Endometrium (tissue), 2 donors: ENCODE data around the gene KIAA1671.

Source experiments
- FAIRE-seq: peaks from 2 replicates; lab custom pipeline; 2012; peaks lifted over from hg19 to GRCh38; lab: Jason Lieb, UNC
- donor health status: control.
- donor health status: control.

KIAA1671 gene

DNA sequence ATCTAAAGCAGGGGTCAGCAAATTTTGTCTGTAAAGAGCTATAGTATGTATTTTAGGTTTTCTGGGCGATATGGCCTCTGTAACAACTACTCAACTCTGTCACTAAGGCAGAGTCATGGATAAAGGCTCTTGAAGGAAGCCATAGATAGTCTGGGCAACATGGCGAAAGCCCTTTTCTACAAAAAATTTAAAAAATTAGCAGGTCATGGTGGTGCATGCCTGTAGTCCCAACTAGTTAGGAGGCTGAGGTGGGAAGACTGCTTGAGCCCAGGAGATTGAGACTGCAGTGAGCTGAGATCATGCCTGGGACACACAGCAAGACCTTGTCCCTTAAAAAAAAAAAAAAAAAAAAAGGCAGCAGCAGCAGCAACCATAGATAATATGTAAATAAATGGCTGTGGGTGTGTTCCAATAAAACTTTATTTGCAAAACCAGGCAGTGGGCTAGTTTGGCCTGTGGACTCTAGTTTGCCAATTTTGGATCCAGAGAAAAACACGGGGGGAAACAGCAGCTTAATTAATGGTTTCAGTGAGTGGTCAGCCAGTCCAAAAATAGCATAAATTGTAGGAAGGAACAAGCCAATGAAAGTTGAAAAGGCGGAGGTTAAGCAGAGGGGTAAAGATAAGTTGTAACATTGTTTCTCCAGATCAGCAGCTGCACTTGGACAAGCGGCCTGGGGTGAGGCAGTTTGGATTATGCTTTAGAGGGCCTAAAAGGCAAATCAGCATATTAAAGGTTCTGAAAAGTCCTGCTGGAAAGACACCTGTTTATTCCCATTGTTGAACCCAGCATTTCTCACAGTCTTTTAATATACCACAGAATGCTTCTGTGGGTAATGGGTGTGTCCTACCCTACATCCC lies 62.6 kb downstream of the KIAA1671 start:
- FAIRE-seq: no peak

DNA sequence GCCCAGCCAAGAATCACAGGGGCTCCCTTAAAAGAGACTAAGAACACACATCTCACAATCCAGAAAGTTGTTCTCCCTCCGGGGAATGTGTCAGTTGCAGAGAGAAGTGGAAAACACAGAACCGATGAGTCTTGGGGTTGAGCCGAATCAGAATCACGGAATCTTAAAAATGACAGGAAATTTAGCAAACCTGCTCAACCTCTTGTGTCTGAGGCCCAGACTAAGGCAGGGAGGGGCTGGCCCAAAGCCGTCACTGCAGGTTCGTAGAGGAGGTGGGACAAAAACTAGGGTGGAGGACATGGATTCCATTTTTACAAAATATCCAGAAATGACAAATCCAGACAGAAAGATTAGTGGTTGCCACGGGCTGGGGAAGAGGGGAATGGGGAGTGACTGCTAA lies 63.8 kb downstream of the KIAA1671 start:
- no peak for FAIRE-seq

DNA sequence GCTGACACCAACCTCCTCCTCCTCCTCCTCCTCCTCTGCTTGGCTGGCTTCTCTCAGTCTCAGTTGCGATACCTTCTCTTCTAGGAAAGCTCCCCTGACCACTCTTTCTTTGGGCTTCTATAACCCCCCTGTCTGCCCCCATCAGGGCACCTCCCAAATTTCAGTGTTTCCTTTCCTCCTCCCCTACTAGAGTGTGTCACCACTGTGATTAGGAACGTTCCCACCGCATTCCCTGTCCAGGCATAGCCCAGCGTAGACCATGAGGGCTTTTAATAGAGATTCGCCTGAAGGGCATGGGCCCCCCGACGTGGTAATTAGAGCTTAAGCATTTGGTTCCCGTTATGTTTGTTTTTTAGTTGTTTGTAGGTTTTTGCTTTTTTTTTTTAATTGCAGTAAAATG lies 65.5 kb downstream of the KIAA1671 start:
- FAIRE-seq: no peak

DNA sequence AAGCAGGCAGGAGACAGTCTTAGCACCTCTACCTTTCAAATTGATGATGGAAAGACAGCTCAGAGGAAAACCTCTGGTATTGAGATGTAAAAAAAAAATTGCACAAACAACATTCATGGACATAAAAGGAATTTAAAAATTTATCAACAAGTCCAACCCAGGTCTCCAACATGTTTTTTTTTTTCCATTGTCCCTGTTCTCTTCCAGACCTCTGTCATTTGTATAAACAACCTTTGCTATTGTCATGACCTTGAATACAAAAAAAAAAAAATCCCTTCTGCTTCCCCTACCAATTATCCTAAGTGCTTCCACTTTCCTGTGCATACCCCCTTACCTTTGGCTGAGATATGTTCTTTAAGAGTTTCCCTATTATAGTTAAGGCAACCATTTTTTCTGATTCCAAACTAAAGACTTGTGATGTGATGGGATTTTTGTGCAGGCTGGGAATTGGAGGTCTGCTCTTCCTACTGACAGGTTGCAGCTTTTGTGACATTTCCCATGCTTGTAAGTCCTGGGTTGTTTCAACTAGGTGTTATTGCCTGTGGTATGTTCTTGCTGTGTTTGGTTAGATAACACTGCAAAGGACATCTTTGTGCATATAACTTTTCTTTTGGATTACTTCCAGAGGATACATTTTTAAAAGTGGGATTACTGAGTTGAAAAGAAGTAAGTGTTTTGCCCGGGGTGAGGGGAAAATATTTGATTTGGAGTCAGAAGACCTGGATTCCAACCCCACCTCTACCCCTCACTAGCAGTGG lies 67.1 kb downstream of the KIAA1671 start:
- no peak for FAIRE-seq

GRCh38 chr22:25021409-25021808 lies 68.9 kb downstream of the KIAA1671 start:
- FAIRE-seq: no peak

DNA sequence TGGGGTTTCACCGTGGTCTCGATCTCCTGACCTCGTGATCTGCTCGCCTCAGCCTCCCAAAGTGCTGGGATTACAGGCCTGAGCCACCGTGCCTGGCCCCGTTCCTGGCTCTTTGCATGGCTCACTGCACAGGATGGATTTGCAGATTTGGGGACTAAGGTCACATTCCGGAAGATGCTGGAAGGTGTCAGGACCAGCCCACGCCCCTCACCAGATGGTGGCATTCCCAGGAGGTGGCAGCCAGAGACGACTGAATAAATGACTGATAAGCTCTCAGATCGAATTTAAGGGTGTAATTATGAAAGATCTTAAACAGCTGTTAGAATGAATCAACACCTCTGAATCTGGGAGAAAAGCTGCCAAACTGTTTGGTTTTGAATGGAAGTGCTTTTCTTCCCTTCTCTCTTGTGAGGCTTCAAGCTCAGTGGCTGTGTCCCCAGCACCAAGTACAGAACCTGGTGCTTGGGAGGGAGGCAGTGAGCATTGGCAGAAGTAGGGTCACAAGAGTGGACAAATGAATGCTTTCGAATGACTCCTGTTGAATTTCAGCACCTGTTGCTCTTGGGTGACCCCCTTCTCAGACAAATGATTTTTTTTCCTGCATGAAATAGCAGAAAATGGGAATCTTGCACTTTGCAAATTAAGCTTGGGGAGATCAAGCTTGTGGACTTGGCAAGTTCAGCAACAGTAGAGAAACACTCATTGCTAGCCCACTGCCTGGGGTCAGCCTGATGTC lies 69.6 kb downstream of the KIAA1671 start:
- FAIRE-seq: no peak

- FAIRE-seq: no peak
Observed at GRCh38 chr22:25023879-25024278, 71.4 kb downstream of the KIAA1671 start.

DNA sequence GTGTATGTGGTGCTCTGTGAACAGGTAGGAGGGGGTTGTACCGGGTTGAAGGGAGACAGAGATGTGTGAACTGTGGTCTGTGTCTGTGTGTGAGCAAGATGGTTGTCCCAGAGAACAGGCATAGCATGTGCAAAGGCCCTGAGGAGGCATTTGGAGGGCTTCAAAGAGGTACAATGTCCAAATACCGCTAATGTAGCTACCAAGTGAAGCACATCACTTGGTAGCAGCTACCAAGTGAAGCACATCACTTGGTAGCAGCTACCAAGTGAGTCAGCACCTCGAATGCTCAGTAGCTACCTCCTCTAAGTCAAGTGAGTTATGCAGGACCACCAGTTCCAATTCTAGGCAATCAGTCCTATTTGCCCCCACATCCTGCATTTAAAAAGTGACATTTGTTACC lies 72.4 kb downstream of the KIAA1671 start:
- no peak for FAIRE-seq

DNA sequence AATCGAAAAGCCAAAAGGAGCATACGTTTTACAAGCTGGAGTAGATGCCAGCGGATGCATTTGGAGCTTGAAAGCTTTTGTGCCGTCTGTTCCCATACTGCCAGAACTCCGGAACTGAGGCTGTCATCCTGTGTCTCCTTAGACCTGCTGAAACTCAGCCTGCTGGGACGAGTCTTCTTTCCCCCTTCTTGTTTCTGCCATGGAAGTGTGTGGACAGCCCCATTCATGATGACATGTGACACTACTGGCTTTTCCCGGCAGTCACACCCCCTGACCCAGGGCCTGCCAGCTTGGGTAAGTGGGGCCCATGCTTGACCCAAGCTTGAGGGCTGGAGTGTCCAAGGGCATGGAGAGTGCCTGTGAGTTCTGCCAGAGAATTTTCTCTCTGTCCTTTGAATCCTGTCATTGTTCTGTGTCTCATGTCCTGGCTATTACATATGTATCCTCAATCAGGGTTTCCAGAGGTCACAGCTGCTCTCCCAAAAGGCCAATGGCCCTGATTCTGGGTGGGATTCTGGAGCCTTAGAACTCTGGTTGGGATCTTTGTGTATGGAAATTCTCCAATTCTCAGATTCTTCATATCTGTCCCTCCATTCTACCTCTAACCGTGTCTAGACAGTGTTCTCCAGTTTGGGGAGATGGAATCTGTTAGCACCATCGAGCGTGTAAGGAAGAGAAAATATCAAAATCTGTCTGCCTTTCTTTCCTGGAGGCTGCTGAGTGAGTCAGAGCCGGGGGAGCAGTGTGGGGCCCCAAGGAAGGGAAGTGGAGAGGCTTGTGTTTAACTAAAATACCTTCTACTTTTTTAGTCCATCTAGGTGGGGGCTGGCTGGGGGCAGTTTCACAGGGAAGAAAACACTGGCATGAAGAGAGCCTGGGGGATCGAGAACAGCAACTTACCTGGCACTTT lies 73.2 kb downstream of the KIAA1671 start:
- no peak for FAIRE-seq

DNA sequence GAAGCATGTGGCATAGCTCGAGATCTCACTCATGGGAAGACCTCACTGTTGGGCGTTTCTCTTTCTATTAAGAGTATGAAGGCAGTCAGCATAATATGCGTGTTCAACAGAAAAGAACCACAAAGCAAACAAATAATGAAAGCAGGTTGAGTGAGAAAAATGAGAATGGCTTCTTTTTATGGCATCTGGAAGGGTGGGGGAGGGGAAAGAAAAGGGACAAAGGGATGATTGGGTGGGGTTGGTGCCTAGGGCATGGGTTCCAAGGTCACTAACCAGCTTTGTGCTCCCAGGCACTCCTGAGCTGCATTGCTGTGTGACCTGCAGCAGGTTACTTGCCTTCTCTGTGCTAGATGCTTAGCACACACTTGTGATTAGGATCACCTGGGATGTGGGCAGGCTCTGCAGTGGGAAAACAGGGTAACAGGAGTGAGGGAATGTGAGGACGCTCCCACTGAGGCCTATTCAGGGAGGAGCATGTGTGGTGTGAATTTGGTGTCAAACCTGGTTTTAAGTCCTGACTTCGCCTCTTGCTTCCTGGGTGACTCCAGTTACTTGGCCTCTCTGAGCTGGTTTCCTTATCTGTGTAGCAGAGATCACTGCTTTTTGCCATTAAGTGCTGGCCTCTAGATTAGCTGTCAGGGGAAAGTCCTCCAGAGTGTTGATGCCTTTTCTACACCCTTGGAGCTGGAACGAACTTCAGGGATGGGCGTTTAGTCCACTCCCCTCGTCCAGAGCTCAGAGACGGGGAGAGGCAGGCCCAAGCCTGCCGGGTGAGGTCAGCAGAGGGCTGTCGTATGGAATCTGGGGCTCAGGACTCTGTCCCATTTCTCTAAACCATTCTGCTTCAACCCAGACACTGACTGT lies 74.8 kb downstream of the KIAA1671 start:
- FAIRE-seq: no peak

DNA sequence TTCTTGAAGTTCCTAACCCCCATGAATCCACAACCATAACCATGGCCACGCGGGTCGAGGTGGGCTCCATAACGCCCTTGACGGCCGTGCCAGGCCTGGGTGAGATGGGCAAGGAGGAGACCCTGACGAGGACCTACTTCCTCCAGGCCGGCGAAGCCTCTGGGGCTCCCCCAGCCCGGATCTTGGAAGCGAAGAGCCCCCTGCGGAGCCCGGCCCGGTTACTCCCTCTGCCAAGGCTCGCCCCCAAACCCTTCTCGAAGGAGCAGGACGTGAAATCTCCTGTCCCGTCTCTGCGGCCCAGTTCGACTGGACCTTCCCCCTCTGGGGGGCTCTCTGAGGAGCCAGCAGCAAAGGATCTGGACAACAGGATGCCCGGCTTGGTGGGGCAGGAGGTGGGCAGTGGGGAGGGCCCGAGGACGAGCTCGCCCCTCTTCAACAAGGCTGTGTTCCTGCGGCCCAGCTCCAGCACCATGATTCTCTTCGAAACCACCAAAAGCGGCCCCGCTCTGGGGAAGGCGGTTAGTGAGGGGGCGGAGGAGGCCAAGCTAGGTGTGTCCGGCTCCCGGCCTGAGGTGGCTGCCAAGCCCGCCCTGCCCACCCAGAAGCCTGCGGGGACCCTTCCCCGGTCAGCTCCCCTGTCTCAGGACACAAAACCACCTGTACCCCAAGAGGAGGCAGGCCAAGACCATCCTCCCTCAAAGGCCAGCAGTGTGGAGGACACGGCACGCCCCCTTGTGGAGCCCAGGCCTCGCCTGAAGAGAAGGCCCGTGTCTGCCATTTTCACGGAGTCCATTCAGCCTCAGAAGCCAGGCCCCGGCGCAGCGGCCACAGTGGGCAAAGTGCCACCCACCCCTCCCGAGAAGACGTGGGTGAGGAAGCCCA lies 75.7 kb downstream of the KIAA1671 start:
- no peak for FAIRE-seq

GRCh38 chr22:25028841-25029141 lies 76.3 kb downstream of the KIAA1671 start:
- no peak for FAIRE-seq

- FAIRE-seq: no peak
Observed at GRCh38 chr22:25029181-25029580, 76.7 kb downstream of the KIAA1671 start.

DNA sequence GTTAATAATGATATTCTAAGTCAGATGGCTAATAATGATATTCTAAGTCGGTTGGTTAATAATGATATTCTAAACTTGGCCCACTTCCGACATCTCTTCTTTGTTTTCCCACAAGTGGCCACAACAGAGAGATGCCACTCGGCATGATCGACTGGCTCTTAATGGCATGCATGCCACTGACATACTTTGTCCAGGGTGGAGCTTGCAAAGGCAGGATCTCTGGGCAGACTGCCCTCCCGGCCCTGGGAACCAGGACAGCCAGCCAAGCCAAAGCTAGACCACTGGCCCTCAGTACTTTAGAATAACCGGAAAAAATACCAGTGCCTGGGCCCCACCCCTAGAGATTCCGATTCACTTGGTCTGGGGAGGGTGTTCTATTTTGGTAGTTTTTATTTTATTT lies 78.1 kb downstream of the KIAA1671 start:
- no peak for FAIRE-seq

GRCh38 chr22:25032066-25032465 lies 79.5 kb downstream of the KIAA1671 start:
- no peak for FAIRE-seq

DNA sequence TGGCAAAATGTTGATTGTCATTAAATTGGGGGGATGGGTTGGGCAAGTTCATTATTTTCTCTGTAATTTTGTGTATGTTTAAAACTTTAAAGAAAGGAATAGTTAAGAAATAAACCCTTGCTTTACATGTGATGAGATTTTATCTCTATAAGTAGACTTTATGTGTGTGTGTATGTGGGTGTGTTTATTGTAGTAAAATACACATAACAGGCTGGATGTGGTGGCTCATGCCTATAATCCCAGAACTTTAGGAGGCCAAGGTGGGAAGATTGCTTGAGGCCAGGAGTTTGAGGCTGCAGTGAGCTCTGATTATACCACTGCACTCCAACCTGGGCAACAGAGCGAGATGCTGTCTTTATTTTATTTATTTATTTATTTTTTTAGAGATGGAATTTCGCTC lies 83.2 kb downstream of the KIAA1671 start:
- no peak for FAIRE-seq

- no peak for FAIRE-seq
Observed at GRCh38 chr22:25038239-25038638, 85.7 kb downstream of the KIAA1671 start.

GRCh38 chr22:25038771-25039170 lies 86.3 kb downstream of the KIAA1671 start:
- FAIRE-seq: no peak

DNA sequence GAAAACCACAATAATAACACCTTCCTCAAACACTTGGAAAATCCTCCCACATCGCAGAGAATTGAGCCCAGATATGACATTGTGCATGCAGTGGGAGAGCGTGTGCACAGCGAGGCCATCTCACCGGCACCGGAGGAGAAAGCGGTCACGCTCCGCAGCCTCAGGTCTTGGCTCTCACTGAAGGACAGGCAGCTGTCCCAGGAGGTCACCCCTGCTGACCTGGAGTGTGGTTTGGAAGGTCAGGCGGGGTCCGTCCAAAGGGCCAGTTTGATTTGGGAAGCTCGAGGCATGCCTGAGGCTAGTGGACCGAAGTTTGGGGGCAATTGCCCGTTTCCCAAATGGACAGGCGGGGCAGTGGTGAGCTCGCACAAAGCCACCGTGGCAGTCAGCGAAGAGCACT lies 86.7 kb downstream of the KIAA1671 start:
- FAIRE-seq: no peak

DNA sequence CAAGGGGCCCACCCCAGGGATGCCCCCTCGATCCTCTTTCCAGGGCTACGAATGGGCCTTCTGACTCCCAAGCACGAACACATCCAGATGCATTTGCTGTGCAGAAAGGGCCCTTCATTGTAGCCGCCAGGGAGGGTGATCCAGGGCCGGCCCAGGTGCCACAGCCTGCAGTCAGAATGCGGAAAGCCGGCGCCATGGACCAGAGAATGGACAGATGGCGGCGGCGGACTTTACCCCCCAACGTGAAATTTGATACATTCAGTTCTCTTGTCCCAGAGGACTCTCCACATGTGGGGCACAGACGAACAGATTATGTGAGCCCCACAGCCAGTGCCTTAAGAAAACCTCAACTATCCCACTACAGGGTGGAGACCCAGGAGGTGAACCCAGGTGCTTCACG lies 87.2 kb downstream of the KIAA1671 start:
- no peak for FAIRE-seq
